ENCODE data around the gene SALL3.

DNA sequence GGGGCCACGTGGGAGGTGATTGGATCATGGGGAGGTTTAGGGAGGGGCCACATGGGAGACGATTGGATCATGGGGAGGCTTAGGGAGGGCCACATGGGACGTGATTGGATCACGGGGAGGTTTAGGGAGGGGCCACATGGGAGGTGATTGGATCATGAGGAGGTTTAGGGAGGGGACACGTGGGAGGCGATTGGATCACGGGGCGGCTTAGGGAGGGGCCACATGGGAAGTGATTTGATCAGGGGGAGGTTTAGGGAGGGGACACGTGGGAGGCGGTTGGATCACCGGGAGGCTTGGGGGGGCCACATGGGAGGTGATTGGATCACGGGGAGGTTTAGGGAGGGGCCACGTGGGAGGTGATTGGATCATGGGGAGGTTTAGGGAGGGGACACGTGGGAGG is 22.5 kb upstream of the SALL3 start:
- TF ChIP-seq EZH2 (IDR thresholded peaks at IDR 0.05) (no peak), POLR2AphosphoS5 (IDR thresholded peaks at IDR 0.05; ENCODE audit: borderline replicate concordance, low read depth, low read length) (no peak)

All from SK-N-MC (cell line).